Measurements from ENCODE around the gene CELF4. TPM values are rescaled to one million over a fixed set of nuclear protein-coding genes. Genes with fewer than 3 reads are reported as not detected.

CELF4 gene
- total and polyA plus RNA-seq, 4 donors = 0.24 to 3.0 (median 1.3) TPM

GRCh38 chr18:37499913-37500312 is 65.7 kb downstream of the CELF4 start:
- no peak for DNase-seq
- TF ChIP-seq, protein P1, sequence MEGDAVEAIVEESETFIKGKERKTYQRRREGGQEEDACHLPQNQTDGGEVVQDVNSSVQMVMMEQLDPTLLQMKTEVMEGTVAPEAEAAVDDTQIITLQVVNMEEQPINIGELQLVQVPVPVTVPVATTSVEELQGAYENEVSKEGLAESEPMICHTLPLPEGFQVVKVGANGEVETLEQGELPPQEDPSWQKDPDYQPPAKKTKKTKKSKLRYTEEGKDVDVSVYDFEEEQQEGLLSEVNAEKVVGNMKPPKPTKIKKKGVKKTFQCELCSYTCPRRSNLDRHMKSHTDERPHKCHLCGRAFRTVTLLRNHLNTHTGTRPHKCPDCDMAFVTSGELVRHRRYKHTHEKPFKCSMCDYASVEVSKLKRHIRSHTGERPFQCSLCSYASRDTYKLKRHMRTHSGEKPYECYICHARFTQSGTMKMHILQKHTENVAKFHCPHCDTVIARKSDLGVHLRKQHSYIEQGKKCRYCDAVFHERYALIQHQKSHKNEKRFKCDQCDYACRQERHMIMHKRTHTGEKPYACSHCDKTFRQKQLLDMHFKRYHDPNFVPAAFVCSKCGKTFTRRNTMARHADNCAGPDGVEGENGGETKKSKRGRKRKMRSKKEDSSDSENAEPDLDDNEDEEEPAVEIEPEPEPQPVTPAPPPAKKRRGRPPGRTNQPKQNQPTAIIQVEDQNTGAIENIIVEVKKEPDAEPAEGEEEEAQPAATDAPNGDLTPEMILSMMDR (IDR thresholded peaks at IDR 0.05; ENCODE audit: control extremely low read depth, extremely low read depth) = no peak
- Histone ChIP-seq H3K9ac (ENCODE audit: insufficient read depth in 1 of 2, low read length in 2 of 2) (no peak overlapping the region), H3K4me3 (no peak overlapping the region), H3K9me3 (ENCODE audit: control insufficient read depth in 4 of 4, insufficient read depth in 3 of 4, low read length in 3 of 4) (no peaks in the 10 kb centered on the region), H3K27ac (ENCODE audit: low read depth in 1 of 2, low read length in 1 of 2) (no peak overlapping the region), H3K27me3 (ENCODE audit: control insufficient read depth in 3 of 3, insufficient read depth in 3 of 3, low read length in 2 of 3) (no peaks in the 10 kb centered on the region), H3K4me1 (ENCODE audit: control insufficient read depth in 5 of 5, insufficient read depth in 5 of 5, low read length in 5 of 5) (no peaks in the 10 kb centered on the region), H3K36me3 (ENCODE audit: control insufficient read depth in 4 of 4, insufficient read depth in 4 of 4, low read length in 4 of 4) (no peaks in the 10 kb centered on the region)
- no peak for ATAC-seq (ENCODE audit: insufficient read depth, low FRiP score)
- WGBS, 2 donors = 89 to 91% methylated on average over 10 of the region's 10 CpGs

- Histone ChIP-seq H3K9ac (ENCODE audit: insufficient read depth in 1 of 2, low read length in 2 of 2) (no peak overlapping the region), H3K9me3 (ENCODE audit: control insufficient read depth in 4 of 4, insufficient read depth in 3 of 4, low read length in 3 of 4) (no peaks in the 10 kb centered on the region), H3K27ac (ENCODE audit: low read depth in 1 of 2, low read length in 1 of 2) (no peak overlapping the region), H3K36me3 (ENCODE audit: control insufficient read depth in 4 of 4, insufficient read depth in 4 of 4, low read length in 4 of 4) (no peaks in the 10 kb centered on the region), H3K4me1 (ENCODE audit: control insufficient read depth in 5 of 5, insufficient read depth in 5 of 5, low read length in 5 of 5) (no peaks in the 10 kb centered on the region), H3K27me3 (ENCODE audit: control insufficient read depth in 3 of 3, insufficient read depth in 3 of 3, low read length in 2 of 3) (no peaks in the 10 kb centered on the region), H3K4me3 (no peak overlapping the region)
- TF ChIP-seq, protein P1 (IDR thresholded peaks at IDR 0.05; ENCODE audit: control extremely low read depth, extremely low read depth) = no peak
- ATAC-seq (ENCODE audit: insufficient read depth, low FRiP score) (no peak), DNase-seq (no peak)
- WGBS, 2 donors = 64 to 66% methylated on average over 4 of the region's 4 CpGs
Measured at GRCh38 chr18:37499044-37499443, 66.6 kb downstream of the CELF4 start.

GRCh38 chr18:37497853-37498518 is 67.6 kb downstream of the CELF4 start:
- DNase-seq (no peak), ATAC-seq (ENCODE audit: insufficient read depth, low FRiP score) (no peak)
- 91 to 93% methylated on average over 1 of the region's 1 CpG for WGBS, 2 donors

More at GRCh38 chr18:37497853-37498518, 67.6 kb downstream of the CELF4 start:
- Histone ChIP-seq H3K4me3 (no peak overlapping the region), H3K4me1 (ENCODE audit: control insufficient read depth in 5 of 5, insufficient read depth in 5 of 5, low read length in 5 of 5) (no peaks in the 10 kb centered on the region), H3K27me3 (ENCODE audit: control insufficient read depth in 3 of 3, insufficient read depth in 3 of 3, low read length in 2 of 3) (no peaks in the 10 kb centered on the region), H3K36me3 (ENCODE audit: control insufficient read depth in 4 of 4, insufficient read depth in 4 of 4, low read length in 4 of 4) (no peaks in the 10 kb centered on the region), H3K9ac (ENCODE audit: insufficient read depth in 1 of 2, low read length in 2 of 2) (no peak overlapping the region), H3K9me3 (ENCODE audit: control insufficient read depth in 4 of 4, insufficient read depth in 3 of 4, low read length in 3 of 4) (no peaks in the 10 kb centered on the region), H3K27ac (ENCODE audit: low read depth in 1 of 2, low read length in 1 of 2) (no peak overlapping the region)
- TF ChIP-seq, protein P1 (IDR thresholded peaks at IDR 0.05; ENCODE audit: control extremely low read depth, extremely low read depth) = no peak
